Body of pancreas (tissue), 4 donors: Measurements from ENCODE around the gene LRP1-AS. TPM values are rescaled to one million over a fixed set of nuclear protein-coding genes. Genes with fewer than 3 reads are reported as not detected.

Experiments used
- ATAC-seq: fragments of 150-250 bp; one replicate; pipeline ENCODE4 v1.9.1; 2016
- DNase-seq, 4 donors: peaks; one replicate each; pipeline ENCODE4 v3.0.0-alpha.2; 2019
- H3K27ac ChIP-seq, 4 donors: fragments of 200-600 bp; sonication (generic); 1 replicate in 3 of 4; 2 replicates in 1 of 4; pipeline versions ENCODE4 v1.5.1 to v1.6.1; 2016 to 2019; ENCODE audit warnings: mild to moderate bottlenecking in 1 of 4, mixed read lengths in 1 of 4, moderate library complexity in 1 of 4
- H3K27me3 ChIP-seq, 2 donors: fragments of 200-600 bp; sonication (generic); one replicate each; pipeline ENCODE4 v1.6.0; 2016; ENCODE audit warnings: mild to moderate bottlenecking in 1 of 2
- H3K36me3 ChIP-seq, 2 donors: fragments of 200-600 bp; sonication (generic); replicated peaks in 1 of 2; 2 replicates each; pipeline ENCODE4 v1.5.1; 2016; ENCODE audit warnings: low read depth in 2 of 2; ENCODE audit not compliant: insufficient read depth in 1 of 2
- H3K4me1 ChIP-seq: fragments of 200-600 bp; sonication (generic); one replicate; pipeline ENCODE4 v1.6.0; 2016
- H3K4me3 ChIP-seq, 2 donors: fragments of 200-600 bp; sonication (generic); 1 replicate in 1 of 2; 2 replicates in 1 of 2; pipeline ENCODE4 v1.5.1; 2016 to 2019
- H3K9me3 ChIP-seq, 3 donors: fragments of 200-600 bp; sonication (generic); 1 replicate in 2 of 3; 2 replicates in 1 of 3; pipeline ENCODE4 v1.5.1; 2016
- POLR2A ChIP-seq, 3 donors: fragments of 450-650 bp; IDR thresholded peaks; one replicate each; pipeline ENCODE4 v1.6.1; 2016; ENCODE audit warnings: antibody characterized with exemption in 3 of 3, mild to moderate bottlenecking in 2 of 3
- WGBS, 2 donors: methylation state at CpG; one replicate each; pipeline ENCODE4 v1.1.5; 2017; 5-methylcytosine and 5-hydroxymethylcytosine counted together
- intact Hi-C: fragments of 100-400 bp; cut with DNase I; formaldehyde crosslinking; loops from one replicate; pipeline ENCODE4 v1.15.1; 2023
- total RNA-seq, 2 donors: library from RNA; depleted of rRNA; stranded (reverse); fragments of >200 nt; gene quantifications; one replicate each; pipeline ENCODE4 v1.1.0, GENCODE V29; 2016
- TF ChIP-seq, protein P1 (sequence below), 7 experiments: fragments of 450-650 bp in 4 of 7; fragments of 200-600 bp in 3 of 7; sonication (generic) in 3 of 7; IDR thresholded peaks; one replicate each; pipeline ENCODE4 v1.5.1; 2016 to 2019; ENCODE audit warnings: antibody characterized with exemption in 7 of 7

LRP1-AS gene
- total RNA-seq, 2 donors from 2014 or later, result not detected

DNA sequence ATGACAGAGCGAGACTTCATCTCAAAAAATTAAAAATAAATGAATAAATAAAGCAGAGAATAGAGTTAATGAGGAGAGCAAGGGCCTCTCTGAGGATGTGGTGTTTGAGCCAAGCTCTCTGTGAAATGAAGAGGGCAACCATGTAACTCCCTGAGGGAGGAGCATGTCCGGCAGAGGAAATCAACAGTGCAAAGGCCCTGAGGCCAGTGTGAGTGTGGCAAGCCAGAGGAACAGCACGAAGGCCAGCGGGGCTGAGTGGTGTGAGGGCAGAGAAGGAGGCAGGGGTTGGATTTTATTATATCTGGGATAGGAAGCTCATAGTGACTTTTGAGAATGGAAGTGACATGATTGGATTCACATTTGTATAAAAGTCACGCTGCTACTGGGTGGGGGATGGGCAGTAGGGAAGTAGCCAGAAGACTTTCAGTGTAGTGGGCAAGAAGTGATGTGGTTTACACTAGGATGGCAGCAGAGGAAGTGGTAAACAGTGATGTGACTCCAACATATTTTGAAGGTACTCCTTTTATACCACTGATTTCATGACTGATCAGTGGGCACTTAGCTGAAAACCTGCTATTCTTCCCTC, 10.3 kb upstream of the LRP1-AS start:
- Histone ChIP-seq H3K4me3 (no peak overlapping the region), H3K27ac (no peak overlapping the region), H3K27me3 (no peaks in the 10 kb centered on the region), H3K9me3 (no peaks in the 10 kb centered on the region), H3K36me3 (peaks cover 0 to under 1% of the 10 kb centered on the region in 2 donors), H3K4me1 (no peaks in the 10 kb centered on the region)
- 80 to 95% methylated on average over 5 of the region's 5 CpGs for WGBS, 2 donors
- intact Hi-C loops, result no loop called here
- ATAC-seq (no peak), DNase-seq (peak in 1 of 4 donors; percentile 65)
- no peak for TF ChIP-seq POLR2A (IDR thresholded peaks at IDR 0.05)
- TF ChIP-seq, protein P1, sequence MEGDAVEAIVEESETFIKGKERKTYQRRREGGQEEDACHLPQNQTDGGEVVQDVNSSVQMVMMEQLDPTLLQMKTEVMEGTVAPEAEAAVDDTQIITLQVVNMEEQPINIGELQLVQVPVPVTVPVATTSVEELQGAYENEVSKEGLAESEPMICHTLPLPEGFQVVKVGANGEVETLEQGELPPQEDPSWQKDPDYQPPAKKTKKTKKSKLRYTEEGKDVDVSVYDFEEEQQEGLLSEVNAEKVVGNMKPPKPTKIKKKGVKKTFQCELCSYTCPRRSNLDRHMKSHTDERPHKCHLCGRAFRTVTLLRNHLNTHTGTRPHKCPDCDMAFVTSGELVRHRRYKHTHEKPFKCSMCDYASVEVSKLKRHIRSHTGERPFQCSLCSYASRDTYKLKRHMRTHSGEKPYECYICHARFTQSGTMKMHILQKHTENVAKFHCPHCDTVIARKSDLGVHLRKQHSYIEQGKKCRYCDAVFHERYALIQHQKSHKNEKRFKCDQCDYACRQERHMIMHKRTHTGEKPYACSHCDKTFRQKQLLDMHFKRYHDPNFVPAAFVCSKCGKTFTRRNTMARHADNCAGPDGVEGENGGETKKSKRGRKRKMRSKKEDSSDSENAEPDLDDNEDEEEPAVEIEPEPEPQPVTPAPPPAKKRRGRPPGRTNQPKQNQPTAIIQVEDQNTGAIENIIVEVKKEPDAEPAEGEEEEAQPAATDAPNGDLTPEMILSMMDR (IDR thresholded peaks at IDR 0.05), result no peak

DNA sequence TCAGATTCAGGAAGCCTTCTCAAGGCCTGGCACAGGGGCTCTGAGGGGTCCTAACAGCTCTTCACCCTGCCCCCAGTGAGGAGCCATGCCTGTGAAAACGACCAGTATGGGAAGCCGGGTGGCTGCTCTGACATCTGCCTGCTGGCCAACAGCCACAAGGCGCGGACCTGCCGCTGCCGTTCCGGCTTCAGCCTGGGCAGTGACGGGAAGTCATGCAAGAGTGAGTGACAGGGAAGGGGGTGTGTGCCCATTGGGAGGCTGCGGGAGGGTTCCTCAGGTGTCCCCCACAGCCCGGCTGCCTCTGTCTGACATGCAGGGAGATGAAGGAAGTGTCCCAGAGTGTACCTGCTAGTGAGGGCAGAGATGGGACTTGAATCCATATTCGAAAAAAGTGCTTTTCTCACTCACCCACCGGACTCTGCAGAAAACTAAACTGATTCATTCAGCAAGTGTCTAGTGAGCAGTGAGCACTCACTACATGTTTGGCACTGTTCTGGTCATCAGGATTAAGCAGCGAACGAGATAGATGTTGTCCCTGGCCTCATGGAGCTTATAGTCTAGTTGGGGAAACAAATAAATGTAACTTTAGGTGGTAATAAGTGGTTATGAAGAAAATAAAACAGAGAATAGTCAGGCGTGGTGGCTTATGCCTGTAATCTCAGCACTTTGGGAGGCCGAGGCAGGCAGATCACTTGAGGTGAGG, 9.4 kb upstream of the LRP1-AS start:
- intact Hi-C loops, result no loop called here
- Histone ChIP-seq H3K4me3 (no peak overlapping the region), H3K27me3 (no peaks in the 10 kb centered on the region), H3K27ac (no peak overlapping the region), H3K36me3 (no peaks in the 10 kb centered on the region), H3K4me1 (no peaks in the 10 kb centered on the region), H3K9me3 (no peaks in the 10 kb centered on the region)
- ATAC-seq (no peak), DNase-seq (no peak)
- 74 to 91% methylated on average over 6 to 16 of the region's 16 CpGs for WGBS, 2 donors
- no peak for TF ChIP-seq POLR2A (IDR thresholded peaks at IDR 0.05)
- TF ChIP-seq, protein P1 (IDR thresholded peaks at IDR 0.05), result no peak

DNA sequence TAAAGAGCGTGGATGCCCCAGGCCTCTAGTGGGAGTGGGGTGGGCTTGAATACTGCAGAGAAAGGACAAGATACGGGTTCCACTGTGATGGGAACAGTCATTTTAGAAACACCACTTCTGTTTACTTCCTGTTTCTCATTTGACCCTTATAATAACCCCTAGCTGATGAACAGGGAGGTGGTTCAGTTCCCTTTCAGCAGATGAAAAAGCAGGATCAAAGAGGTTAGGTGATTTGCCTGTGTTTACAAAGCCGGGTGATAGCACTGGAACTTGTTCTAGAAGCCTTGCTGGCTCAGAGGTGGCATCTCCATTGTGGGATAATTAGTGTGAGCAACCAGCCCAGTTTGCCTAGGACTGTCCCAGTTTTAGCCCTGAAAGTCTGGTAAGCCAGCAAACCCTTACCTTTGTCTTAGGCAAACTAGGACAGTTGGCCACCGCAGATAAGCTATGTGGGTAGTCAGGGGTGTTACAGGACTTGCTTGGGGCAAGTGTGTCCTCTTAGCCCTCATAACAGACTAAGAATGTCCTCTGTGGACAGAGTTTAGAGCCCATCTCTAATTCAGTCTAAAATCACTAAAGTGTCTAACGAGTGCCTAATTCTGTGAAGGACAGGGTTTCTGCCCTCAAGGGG, 7.5 kb upstream of the LRP1-AS start:
- no peak overlapping the region for H3K4me3 ChIP-seq
- H3K27ac ChIP-seq, result no peak overlapping the region
- intact Hi-C loops, result no loop called here
- no peaks in the 10 kb centered on the region for H3K27me3 ChIP-seq
- H3K9me3 ChIP-seq, result no peaks in the 10 kb centered on the region
- ATAC-seq (no peak), DNase-seq (no peak)
- H3K4me1 ChIP-seq, result peaks cover 4% of the 10 kb centered on the region
- H3K36me3 ChIP-seq, result no peaks in the 10 kb centered on the region
- WGBS, 2 donors, result 81 to 84% methylated on average over 4 to 5 of the region's 5 CpGs
- TF ChIP-seq, protein P1 (IDR thresholded peaks at IDR 0.05), result no peak
- no peak for TF ChIP-seq POLR2A (IDR thresholded peaks at IDR 0.05)

DNA sequence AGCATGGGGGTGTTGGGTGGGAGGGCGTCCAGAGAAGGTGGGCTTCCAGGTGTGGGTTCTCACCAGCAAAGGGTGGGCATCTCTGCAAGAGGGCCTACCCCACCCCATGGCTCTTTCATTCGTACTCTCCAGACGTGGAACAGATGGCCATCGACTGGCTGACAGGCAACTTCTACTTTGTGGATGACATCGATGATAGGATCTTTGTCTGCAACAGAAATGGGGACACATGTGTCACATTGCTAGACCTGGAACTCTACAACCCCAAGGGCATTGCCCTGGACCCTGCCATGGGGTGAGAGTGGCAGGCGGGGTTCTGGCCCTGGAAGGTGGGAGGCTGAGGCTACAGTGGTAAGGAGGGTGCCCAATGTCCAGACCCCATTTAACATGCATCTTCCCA, 6.7 kb upstream of the LRP1-AS start:
- DNase-seq, result no peak
- no peak for TF ChIP-seq POLR2A (IDR thresholded peaks at IDR 0.05)
- TF ChIP-seq, protein P1 (IDR thresholded peaks at IDR 0.05), result no peak
- 90 to 92% methylated on average over 6 of the region's 6 CpGs for WGBS, 2 donors
- no peak overlapping the region for H3K27ac ChIP-seq
- H3K4me1 ChIP-seq, result peaks cover 4% of the 10 kb centered on the region
- intact Hi-C loops, result no loop called here
- H3K4me3 ChIP-seq, result no peak overlapping the region
- H3K27me3 ChIP-seq, result no peaks in the 10 kb centered on the region
- no peaks in the 10 kb centered on the region for H3K9me3 ChIP-seq
- ATAC-seq, result no peak
- no peaks in the 10 kb centered on the region for H3K36me3 ChIP-seq
